GM12874 (cell line): Measurements from ENCODE around the gene CRHBP.

Experiments used
- TF ChIP-seq, protein P1 (sequence below): IDR thresholded peaks from 2 replicates; pipeline ENCODE4 v1.5.1; 2011; ENCODE audit warnings: low read depth, mild to moderate bottlenecking, control low read depth, low read length, moderate library complexity; ENCODE audit not compliant: insufficient read depth

The CRHBP gene

DNA sequence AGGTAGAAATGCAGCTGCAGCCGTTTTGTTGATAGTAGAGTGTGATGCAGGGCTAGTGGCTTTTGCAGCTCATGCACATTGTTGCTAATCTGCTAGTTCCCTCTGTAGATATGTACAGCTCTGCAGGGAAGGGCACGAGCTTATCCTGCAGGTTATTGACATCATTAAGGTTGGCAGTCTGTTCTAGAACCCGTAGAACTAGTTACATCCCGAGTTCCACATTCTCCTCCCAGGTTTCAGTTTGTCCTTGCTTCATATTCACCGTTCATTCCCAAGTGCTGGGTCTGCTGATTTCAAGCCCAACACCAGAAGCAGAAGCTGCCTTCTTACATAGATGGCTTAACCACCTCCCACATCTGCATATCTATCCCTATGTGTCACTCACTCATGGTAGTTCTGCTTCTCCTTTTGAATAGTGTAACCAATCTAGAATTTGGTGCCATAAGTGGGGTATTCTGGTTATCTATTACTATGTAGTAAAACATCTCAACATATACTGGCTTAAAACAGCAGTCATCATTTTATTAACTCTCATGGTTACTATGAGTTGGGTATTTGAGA is 38.1 kb downstream of the CRHBP start:
- TF ChIP-seq, protein P1, sequence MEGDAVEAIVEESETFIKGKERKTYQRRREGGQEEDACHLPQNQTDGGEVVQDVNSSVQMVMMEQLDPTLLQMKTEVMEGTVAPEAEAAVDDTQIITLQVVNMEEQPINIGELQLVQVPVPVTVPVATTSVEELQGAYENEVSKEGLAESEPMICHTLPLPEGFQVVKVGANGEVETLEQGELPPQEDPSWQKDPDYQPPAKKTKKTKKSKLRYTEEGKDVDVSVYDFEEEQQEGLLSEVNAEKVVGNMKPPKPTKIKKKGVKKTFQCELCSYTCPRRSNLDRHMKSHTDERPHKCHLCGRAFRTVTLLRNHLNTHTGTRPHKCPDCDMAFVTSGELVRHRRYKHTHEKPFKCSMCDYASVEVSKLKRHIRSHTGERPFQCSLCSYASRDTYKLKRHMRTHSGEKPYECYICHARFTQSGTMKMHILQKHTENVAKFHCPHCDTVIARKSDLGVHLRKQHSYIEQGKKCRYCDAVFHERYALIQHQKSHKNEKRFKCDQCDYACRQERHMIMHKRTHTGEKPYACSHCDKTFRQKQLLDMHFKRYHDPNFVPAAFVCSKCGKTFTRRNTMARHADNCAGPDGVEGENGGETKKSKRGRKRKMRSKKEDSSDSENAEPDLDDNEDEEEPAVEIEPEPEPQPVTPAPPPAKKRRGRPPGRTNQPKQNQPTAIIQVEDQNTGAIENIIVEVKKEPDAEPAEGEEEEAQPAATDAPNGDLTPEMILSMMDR, result no peak

DNA sequence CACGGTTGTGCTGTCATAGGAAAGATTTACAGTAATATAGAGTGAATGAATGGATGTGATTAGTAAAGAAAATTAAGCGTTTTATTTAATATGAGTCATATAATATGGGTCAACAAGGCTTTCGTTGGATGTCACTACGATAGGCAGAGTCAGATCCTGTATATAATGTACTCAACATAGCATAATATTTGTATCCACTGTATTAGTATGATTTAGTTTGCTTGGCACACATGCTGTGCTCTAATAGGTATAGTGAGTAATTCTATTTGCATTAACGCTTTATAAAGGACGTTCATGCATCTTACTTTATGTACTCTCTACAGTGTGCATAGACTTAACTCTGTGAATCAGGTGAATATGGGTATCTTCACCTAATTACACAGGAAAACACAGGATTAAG is 41.5 kb downstream of the CRHBP start:
- TF ChIP-seq, protein P1, result no peak

DNA sequence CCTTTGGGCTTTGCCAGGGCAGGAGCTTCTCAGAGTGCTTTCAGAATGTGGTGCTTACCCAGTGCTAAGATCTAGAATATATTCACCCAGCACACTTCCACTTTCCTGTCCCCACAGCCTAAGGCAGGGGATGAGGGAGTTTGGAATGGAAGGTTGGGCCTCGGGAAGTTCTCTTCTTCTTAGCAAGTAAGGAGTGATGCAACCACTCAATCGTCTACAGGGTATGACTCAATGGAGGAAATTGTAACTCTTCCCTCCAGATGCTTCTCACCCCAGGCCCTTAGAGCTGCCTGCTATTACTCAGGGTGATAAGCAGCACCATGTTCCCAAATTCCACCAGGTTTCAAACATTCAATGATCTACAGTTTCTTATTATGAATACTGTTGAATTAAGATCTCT is 46.6 kb downstream of the CRHBP start:
- TF ChIP-seq, protein P1, result no peak

DNA sequence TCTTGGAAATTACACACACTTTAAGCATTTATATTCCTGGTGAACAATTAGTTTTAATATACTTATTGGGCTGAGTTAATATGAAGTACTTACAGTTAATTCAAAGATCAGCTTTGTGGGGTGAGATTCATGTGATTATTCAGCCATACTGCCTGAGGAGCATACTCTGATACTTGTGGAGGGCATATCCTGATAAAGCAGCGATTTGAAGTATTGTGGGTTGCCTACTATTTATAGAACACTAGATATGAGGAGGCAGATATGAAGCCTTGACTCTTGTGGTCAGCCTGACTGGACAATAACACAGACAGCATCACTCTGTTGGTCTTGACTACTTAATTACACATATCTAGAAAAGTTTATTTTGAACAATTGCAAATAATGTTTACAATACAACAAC is 50.4 kb downstream of the CRHBP start:
- TF ChIP-seq, protein P1, result no peak

DNA sequence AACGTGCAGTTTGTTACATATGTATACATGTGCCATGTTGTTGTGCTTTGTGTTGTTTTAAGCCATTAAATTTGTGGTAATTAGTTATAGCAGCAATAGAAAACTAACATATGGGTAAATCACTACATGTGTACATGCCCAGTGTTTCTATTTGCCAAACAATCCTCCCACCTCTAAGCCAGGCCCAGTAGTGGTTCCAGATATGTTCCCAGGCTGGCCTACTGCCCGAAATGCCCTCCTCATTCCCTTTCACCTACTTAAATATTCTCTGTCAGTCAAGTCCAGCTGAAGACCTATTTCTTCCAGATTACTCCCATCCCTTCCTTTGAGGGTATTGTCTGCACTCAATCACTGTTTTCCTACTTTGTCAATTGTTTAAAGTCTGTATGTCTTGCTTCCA is 53.3 kb downstream of the CRHBP start:
- TF ChIP-seq, protein P1, result no peak

DNA sequence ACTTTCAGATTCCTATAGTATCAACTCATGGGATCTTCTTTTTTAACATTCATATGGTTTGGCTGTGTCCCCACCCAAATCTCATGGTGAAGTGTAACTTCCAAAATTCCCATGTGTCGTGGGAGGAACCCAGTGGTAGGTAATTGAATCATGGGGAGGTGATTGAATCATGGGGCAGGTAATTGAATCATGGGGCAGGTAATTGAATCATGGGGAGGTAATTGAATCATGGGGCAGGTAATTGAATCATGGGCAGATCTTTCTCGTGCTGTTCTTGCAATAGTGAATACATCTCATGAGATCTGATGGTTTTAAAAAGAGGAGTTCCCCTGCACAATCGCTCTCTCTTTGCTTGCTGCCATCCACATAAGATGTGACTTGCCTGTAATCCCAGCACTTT is 55.6 kb downstream of the CRHBP start:
- TF ChIP-seq, protein P1, result no peak

DNA sequence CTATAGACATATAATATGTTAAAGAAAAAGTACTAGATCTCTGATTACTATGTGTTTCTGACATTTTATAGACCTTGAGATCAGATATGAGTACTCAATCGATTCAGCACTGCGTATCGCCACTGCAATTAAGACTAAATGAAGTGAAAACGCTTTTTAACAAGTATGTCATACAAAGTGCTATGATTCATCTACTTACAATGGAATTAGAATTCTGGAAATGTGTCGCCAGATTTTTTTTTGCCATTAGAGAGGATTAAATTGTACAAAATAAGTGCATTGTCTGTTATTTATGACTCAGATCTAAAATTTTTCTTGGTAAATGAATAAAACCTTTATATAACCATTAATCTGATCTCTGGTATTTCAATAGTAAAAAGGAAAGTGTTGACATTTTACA is 57.4 kb downstream of the CRHBP start:
- TF ChIP-seq, protein P1, result no peak

DNA sequence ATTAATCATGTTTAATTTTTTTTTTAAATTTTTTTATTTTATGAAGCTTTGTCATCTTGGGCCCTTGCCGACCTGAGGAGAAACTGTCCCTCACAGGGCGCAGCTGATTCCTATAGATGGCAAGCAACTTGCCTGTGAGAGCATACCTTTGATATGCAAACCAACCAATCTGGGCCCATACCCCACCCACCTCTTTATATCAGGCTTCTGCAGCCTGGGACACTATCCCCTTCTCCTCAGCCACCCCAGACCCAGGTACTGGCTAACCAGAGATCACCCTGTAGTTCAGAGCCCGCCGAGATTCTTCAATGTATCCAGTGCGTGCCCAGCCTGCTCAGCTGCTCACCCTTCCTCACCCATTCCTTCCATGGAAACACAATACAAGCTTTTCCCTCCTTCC is 58.7 kb downstream of the CRHBP start:
- TF ChIP-seq, protein P1, result no peak
